Gastrocnemius medialis (tissue), 4 donors: ENCODE results near the gene SCAI.

Experiments
- POLR2A ChIP-seq, 2 donors: fragments of 450-650 bp; IDR thresholded peaks; one replicate each; pipeline ENCODE4 v1.6.1; 2017; ENCODE audit warnings: antibody characterized with exemption in 2 of 2, mild to moderate bottlenecking in 2 of 2, moderate library complexity in 2 of 2
- TF ChIP-seq, protein P1 (sequence below), 5 experiments: fragments of 450-650 bp in 3 of 5; fragments of 200-600 bp in 2 of 5; sonication (generic) in 2 of 5; IDR thresholded peaks in 4 of 5; conservative IDR thresholded peaks in 1 of 5; 1 replicate in 4 of 5; 2 replicates in 1 of 5; pipeline ENCODE4 v1.5.1; 2016 to 2019; ENCODE audit warnings: antibody characterized with exemption in 5 of 5, mild to moderate bottlenecking in 3 of 5, moderate library complexity in 3 of 5

DNA sequence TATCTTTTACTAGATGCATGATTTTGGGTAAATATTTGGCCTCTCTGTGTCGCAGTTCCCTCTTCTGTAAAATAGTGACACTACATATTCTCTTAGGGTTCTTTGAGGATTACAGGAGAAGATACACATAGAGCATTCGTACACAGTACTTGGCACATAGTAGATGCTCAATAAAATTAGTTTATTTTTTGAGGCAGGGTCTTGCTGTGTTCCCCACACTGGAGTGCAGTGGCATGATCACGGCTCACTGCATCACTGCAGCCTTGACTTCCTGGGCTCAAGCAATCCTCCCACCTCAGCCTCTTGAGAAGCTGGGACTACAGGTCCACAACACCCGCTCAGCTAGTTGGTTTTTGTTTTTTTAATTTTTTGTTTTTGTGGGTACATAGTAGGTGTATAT, 1.6 kb downstream of the SCAI start:
- TF ChIP-seq, protein P1, sequence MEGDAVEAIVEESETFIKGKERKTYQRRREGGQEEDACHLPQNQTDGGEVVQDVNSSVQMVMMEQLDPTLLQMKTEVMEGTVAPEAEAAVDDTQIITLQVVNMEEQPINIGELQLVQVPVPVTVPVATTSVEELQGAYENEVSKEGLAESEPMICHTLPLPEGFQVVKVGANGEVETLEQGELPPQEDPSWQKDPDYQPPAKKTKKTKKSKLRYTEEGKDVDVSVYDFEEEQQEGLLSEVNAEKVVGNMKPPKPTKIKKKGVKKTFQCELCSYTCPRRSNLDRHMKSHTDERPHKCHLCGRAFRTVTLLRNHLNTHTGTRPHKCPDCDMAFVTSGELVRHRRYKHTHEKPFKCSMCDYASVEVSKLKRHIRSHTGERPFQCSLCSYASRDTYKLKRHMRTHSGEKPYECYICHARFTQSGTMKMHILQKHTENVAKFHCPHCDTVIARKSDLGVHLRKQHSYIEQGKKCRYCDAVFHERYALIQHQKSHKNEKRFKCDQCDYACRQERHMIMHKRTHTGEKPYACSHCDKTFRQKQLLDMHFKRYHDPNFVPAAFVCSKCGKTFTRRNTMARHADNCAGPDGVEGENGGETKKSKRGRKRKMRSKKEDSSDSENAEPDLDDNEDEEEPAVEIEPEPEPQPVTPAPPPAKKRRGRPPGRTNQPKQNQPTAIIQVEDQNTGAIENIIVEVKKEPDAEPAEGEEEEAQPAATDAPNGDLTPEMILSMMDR (IDR thresholded peaks at IDR 0.05 in 4 of 5, conservative IDR thresholded peaks at IDR 0.05 in 1 of 5) = no peak
- no peak for TF ChIP-seq POLR2A (IDR thresholded peaks at IDR 0.05)
